Femur (tissue), 1 donor: Measurements from ENCODE around the gene FBXW12.
A peak's percentile ranks its signal among the peaks of the same experiment; 100 is the strongest.
"Not testable (repeated sequence)": the region's sequence is repeated elsewhere in the genome, so short reads cannot be mapped to it uniquely, and the experiment has no call there.

Experiments
- DNase-seq: peaks from one replicate; pipeline ENCODE4 v3.0.0-alpha.2; 2017

FBXW12 gene

GRCh38 chr3:48387634-48388033, 15.6 kb downstream of the FBXW12 start:
- DNase-seq, result no peak

GRCh38 chr3:48388966-48389365, 16.9 kb downstream of the FBXW12 start:
- DNase-seq, result no peak

- DNase-seq, result no peak
Measured at GRCh38 chr3:48394391-48394790, 22.4 kb downstream of the FBXW12 start.

- DNase-seq, result no peak
Measured at GRCh38 chr3:48395714-48396113, 23.7 kb downstream of the FBXW12 start.

GRCh38 chr3:48397767-48398681, 26.0 kb downstream of the FBXW12 start:
- peak; percentile 15 for DNase-seq

- DNase-seq, result no peak
Measured at GRCh38 chr3:48398701-48399386, 26.8 kb downstream of the FBXW12 start.

GRCh38 chr3:48399387-48400172, 27.6 kb downstream of the FBXW12 start:
- peak; percentile 17 for DNase-seq

GRCh38 chr3:48400824-48401433, 28.9 kb downstream of the FBXW12 start:
- DNase-seq, result peak; percentile 63

GRCh38 chr3:48401434-48401901, 29.4 kb downstream of the FBXW12 start:
- not testable (repeated sequence) for DNase-seq

- peak; percentile 64 for DNase-seq
Measured at GRCh38 chr3:48402281-48402732, 30.3 kb downstream of the FBXW12 start.

GRCh38 chr3:48402907-48403306, 30.9 kb downstream of the FBXW12 start:
- DNase-seq, result no peak

- DNase-seq, result no peak
Measured at GRCh38 chr3:48403533-48404439, 31.8 kb downstream of the FBXW12 start.

- peak; percentile 16 for DNase-seq
Measured at GRCh38 chr3:48404440-48405342, 32.7 kb downstream of the FBXW12 start.

GRCh38 chr3:48405343-48405881, 33.4 kb downstream of the FBXW12 start:
- DNase-seq, result peak; percentile 23

GRCh38 chr3:48405971-48406370, 34.0 kb downstream of the FBXW12 start:
- peak; percentile 16 for DNase-seq

GRCh38 chr3:48406443-48407431, 34.7 kb downstream of the FBXW12 start:
- no peak for DNase-seq

- no peak for DNase-seq
Measured at GRCh38 chr3:48407542-48408099, 35.6 kb downstream of the FBXW12 start.

- peak; percentile 16 for DNase-seq
Measured at GRCh38 chr3:48408823-48409281, 36.8 kb downstream of the FBXW12 start.
